Activated T-cell treated with anti-CD3 and anti-CD28 coated beads, Interleukin-2, amount 50 U/mL, for 1 hour (primary cell): ENCODE measurements around the gene GSTM1.
"Not testable (repeated sequence)": the region's sequence is repeated elsewhere in the genome, so short reads cannot be mapped to it uniquely, and the experiment has no call there.

ENCODE experiments used
- DNase-seq: peaks from one replicate; pipeline ENCODE4 v3.0.0-alpha.2; 2020

The GSTM1 gene

GRCh38 chr1:109704173-109704572 lies 16.6 kb downstream of the GSTM1 start:
- DNase-seq = no peak

GRCh38 chr1:109705411-109705810 lies 17.8 kb downstream of the GSTM1 start:
- DNase-seq = no peak

- DNase-seq = not testable (repeated sequence)
These were observed 21.3 kb downstream of the GSTM1 start for GRCh38 chr1:109708949-109709348.

GRCh38 chr1:109709822-109710221 lies 22.2 kb downstream of the GSTM1 start:
- DNase-seq = not testable (repeated sequence)

- not testable (repeated sequence) for DNase-seq
These were observed 24.1 kb downstream of the GSTM1 start, which contains the start of gene GSTM5 for GRCh38 chr1:109711593-109712320. TSS of gene GSTM5 (plus strand) at chr1:109712251. CDS start at chr1:109712313, 62 bp downstream.

GRCh38 chr1:109712321-109712864 lies 24.8 kb downstream of the GSTM1 start:
- DNase-seq = no peak

GRCh38 chr1:109713636-109714035 lies 26.0 kb downstream of the GSTM1 start:
- no peak for DNase-seq

GRCh38 chr1:109714661-109715372 lies 27.2 kb downstream of the GSTM1 start:
- no peak for DNase-seq

GRCh38 chr1:109716121-109716520 lies 28.5 kb downstream of the GSTM1 start:
- DNase-seq = no peak

GRCh38 chr1:109716570-109717090 lies 29.0 kb downstream of the GSTM1 start:
- no peak for DNase-seq

GRCh38 chr1:109717729-109718128 lies 30.1 kb downstream of the GSTM1 start:
- no peak for DNase-seq

GRCh38 chr1:109718495-109718894 lies 30.9 kb downstream of the GSTM1 start:
- DNase-seq = no peak

GRCh38 chr1:109719337-109719837 lies 31.8 kb downstream of the GSTM1 start:
- no peak for DNase-seq

- DNase-seq = no peak
These were observed 33.4 kb downstream of the GSTM1 start for GRCh38 chr1:109721042-109721441.

- no peak for DNase-seq
These were observed 34.4 kb downstream of the GSTM1 start for GRCh38 chr1:109721971-109722370.

- DNase-seq = no peak
These were observed 35.5 kb downstream of the GSTM1 start for GRCh38 chr1:109722908-109723691.

GRCh38 chr1:109724933-109725332 lies 37.3 kb downstream of the GSTM1 start:
- no peak for DNase-seq

- no peak for DNase-seq
These were observed 37.9 kb downstream of the GSTM1 start for GRCh38 chr1:109725510-109725909.

GRCh38 chr1:109726007-109726406 lies 38.4 kb downstream of the GSTM1 start:
- no peak for DNase-seq

- DNase-seq = no peak
These were observed 39.2 kb downstream of the GSTM1 start for GRCh38 chr1:109726728-109727373.

- DNase-seq = no peak
These were observed 41.3 kb downstream of the GSTM1 start for GRCh38 chr1:109728870-109729269.

GRCh38 chr1:109730666-109731065 lies 43.0 kb downstream of the GSTM1 start:
- no peak for DNase-seq
